HepG2 (cell line): ENCODE results near the gene RBM12. TPM values are rescaled to one million over a fixed set of nuclear protein-coding genes. Genes with fewer than 3 reads are reported as not detected.

Source experiments
- DPF2 ChIP-seq: sonication (generic); formaldehyde crosslinking; IDR thresholded peaks from 2 replicates; pipeline ENCODE4 v1.4.0; 2020; ENCODE audit warnings: mild to moderate bottlenecking, low read depth, missing genetic modification reagents, borderline replicate concordance
- NR1H2 ChIP-seq: sonication (generic); formaldehyde crosslinking; IDR thresholded peaks from 2 replicates; pipeline ENCODE4 v1.8.1; 2022; ENCODE audit warnings: low read depth, missing genetic modification reagents, borderline replicate concordance
- PHF21A ChIP-seq: sonication (generic); formaldehyde crosslinking; IDR thresholded peaks from 2 replicates; pipeline ENCODE4 v1.5.0; 2020; ENCODE audit warnings: mild to moderate bottlenecking, missing genetic modification reagents
- TBL1XR1 ChIP-seq: fragments of 150-350 bp; IDR thresholded peaks from 2 replicates; pipeline ENCODE4 v1.6.1; 2014; ENCODE audit warnings: borderline replicate concordance, low read length; ENCODE audit not compliant: partially characterized antibody
- XRCC5 ChIP-seq: fragments of 200-400 bp; formaldehyde crosslinking; optimal IDR thresholded peaks from 2 replicates; pipeline ENCODE3; 2017; ENCODE audit warnings: mild to moderate bottlenecking, low read length
- ZNF619 ChIP-seq: sonication (generic); formaldehyde crosslinking; IDR thresholded peaks from 2 replicates; pipeline ENCODE4 v1.4.0; 2020; ENCODE audit warnings: mild to moderate bottlenecking, missing genetic modification reagents
- ZNF709 ChIP-seq: sonication (generic); formaldehyde crosslinking; IDR thresholded peaks from 2 replicates; pipeline ENCODE4 v1.5.0; 2020; ENCODE audit warnings: mild to moderate bottlenecking, missing genetic modification reagents
- ZNF775 ChIP-seq: sonication (generic); formaldehyde crosslinking; IDR thresholded peaks from 2 replicates; pipeline ENCODE4 v1.4.0; 2020; ENCODE audit warnings: missing genetic modification reagents, mild to moderate bottlenecking, moderate library complexity, borderline replicate concordance
- ZNF878 ChIP-seq: sonication (generic); formaldehyde crosslinking; IDR thresholded peaks from 2 replicates; pipeline ENCODE4 v1.8.1; 2023; ENCODE audit warnings: mild to moderate bottlenecking, missing genetic modification reagents, moderate library complexity
- polyA plus RNA-seq, 8 experiments: library from polyadenylated mRNA; depleted of rRNA in 3 of 8; stranded (reverse) in 7 of 8; unstranded in 1 of 8; fragments of >200 nt; fragmentation: Illumina TruSeq in 4 of 8; extraction: Trizol in 4 of 8; gene quantifications; 2 replicates each; pipeline versions ENCODE4 v1.2.1 to v1.2.3, GENCODE V29; 2011 to 2016; ENCODE audit warnings: low read depth in 4 of 8, missing spikeins in 1 of 8, mixed read lengths in 1 of 8; ENCODE audit not compliant: insufficient read depth in 1 of 8
- total RNA-seq, 5 experiments: library from RNA; depleted of rRNA; stranded (reverse); fragments of >200 nt; fragmentation: Illumina TruSeq; extraction: Trizol; gene quantifications; 2 replicates each; pipeline ENCODE4 v1.2.3, GENCODE V29; 2016; ENCODE audit warnings: low read depth in 1 of 5
- TF ChIP-seq, protein P1 (sequence below): sonication (generic); formaldehyde crosslinking; IDR thresholded peaks from 2 replicates; pipeline ENCODE4 v1.5.0; 2020; ENCODE audit warnings: missing genetic modification reagents, mild to moderate bottlenecking, borderline replicate concordance
- TF ChIP-seq, protein P2 (sequence below): sonication (generic); formaldehyde crosslinking; IDR thresholded peaks from 2 replicates; pipeline ENCODE4 v1.8.0; 2022; ENCODE audit warnings: mild to moderate bottlenecking, missing genetic modification reagents, moderate library complexity
- TF ChIP-seq, protein P3 (sequence below): IDR thresholded peaks from 2 replicates; pipeline ENCODE4 v1.6.1; 2016; ENCODE audit warnings: missing biosample characterization, missing genetic modification reagents, low read depth
- TF ChIP-seq, protein P4 (sequence below): sonication (generic); formaldehyde crosslinking; IDR thresholded peaks from 2 replicates; pipeline ENCODE4 v1.4.0; 2020; ENCODE audit warnings: mild to moderate bottlenecking, missing genetic modification reagents
- TF ChIP-seq, protein P5 (sequence below): IDR thresholded peaks from 2 replicates; pipeline ENCODE4 v1.6.1; 2016
- TF ChIP-seq, protein P6 (sequence below): sonication (generic); formaldehyde crosslinking; IDR thresholded peaks from 2 replicates; pipeline ENCODE4 v1.4.0; 2020; ENCODE audit warnings: mild to moderate bottlenecking, missing genetic modification reagents
- TF ChIP-seq, protein P7 (sequence below): sonication (generic); formaldehyde crosslinking; conservative IDR thresholded peaks from 2 replicates; pipeline ENCODE4 v1.4.0; 2020; ENCODE audit warnings: missing genetic modification reagents
- TF ChIP-seq, protein P8 (sequence below): sonication (generic); formaldehyde crosslinking; IDR thresholded peaks from 2 replicates; pipeline ENCODE4 v1.4.0; 2020; ENCODE audit warnings: missing genetic modification reagents

RBM12 gene
- total and polyA plus RNA-seq, 2 of the 13 experiments (the other 11 are each of a cell fraction or from before 2014, with no cell fraction given) = 97.9 to 104 TPM

DNA sequence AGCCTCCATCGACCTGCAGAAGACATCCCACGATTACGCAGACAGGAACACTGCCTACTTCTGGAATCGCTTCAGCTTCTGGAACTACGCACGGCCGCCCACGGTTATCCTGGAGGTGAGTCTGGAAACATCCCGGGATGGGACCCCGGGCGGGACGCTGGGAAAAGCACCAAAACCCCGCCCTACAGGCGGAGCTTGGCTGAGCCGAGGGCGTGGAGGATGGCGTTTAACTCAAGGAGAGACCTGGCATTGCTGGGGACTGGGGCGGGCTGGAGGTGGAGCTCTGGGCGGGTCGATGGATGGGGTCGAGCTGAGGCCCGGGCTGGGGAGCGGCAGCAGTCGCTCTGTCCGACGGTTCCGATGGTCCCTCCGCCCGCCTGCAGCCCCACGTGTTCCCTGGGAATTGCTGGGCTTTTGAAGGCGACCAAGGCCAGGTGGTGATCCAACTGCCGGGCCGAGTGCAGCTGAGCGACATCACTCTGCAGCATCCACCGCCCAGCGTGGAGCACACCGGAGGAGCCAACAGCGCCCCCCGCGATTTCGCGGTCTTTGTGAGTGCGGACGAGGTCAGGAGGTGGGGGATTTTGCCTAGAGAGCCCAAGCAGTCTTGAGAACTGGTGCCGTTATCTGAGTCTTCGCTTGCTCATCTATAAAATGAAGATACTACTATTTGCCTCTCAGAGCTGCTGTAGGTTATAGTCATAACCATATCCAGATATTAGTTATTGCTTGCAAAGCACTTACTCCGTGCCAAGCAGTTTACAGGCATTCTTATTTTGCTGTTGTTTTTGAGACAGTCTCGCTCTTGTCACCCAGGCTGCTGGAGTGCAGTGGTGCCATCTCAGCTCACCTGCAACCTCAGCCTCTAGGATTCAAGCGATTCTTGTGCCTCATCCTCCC, 45.3 kb downstream of the RBM12 start (continued):
- TF ChIP-seq, protein P1, sequence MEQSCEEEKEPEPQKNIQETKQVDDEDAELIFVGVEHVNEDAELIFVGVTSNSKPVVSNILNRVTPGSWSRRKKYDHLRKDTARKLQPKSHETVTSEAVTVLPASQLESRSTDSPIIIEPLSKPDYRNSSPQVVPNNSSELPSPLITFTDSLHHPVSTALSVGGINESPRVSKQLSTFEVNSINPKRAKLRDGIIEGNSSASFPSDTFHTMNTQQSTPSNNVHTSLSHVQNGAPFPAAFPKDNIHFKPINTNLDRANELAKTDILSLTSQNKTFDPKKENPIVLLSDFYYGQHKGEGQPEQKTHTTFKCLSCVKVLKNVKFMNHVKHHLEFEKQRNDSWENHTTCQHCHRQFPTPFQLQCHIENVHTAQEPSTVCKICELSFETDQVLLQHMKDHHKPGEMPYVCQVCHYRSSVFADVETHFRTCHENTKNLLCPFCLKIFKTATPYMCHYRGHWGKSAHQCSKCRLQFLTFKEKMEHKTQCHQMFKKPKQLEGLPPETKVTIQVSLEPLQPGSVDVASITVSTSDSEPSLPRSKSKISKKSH (CRISPR knock-in tag) = peak; percentile 97
- TF ChIP-seq, protein P2, sequence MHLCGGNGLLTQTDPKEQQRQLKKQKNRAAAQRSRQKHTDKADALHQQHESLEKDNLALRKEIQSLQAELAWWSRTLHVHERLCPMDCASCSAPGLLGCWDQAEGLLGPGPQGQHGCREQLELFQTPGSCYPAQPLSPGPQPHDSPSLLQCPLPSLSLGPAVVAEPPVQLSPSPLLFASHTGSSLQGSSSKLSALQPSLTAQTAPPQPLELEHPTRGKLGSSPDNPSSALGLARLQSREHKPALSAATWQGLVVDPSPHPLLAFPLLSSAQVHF (CRISPR knock-in tag) = peak; percentile 68; the same call in 1 of the 2 replicates
- peak; percentile 90 for TF ChIP-seq ZNF878 (CRISPR knock-in tag)
- TF ChIP-seq, protein P3, sequence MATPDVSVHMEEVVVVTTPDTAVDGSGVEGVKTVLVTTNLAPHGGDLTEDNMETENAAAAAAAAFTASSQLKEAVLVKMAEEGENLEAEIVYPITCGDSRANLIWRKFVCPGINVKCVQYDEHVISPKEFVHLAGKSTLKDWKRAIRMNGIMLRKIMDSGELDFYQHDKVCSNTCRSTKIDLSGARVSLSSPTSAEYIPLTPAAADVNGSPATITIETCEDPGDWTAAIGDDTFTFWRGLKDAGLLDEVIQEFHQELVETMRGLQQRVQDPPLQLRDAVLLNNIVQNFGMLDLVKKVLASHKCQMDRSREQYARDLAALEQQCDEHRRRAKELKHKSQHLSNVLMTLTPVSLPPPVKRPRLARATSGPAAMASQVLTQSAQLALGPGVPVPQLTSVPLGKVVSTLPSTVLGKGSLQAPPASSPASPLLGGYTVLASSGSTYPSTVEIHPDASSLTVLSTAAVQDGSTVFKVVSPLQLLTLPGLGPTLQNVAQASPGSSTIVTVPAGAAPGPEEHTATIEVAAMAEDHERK (CRISPR knock-in tag) = no peak
- TF ChIP-seq, protein P4, sequence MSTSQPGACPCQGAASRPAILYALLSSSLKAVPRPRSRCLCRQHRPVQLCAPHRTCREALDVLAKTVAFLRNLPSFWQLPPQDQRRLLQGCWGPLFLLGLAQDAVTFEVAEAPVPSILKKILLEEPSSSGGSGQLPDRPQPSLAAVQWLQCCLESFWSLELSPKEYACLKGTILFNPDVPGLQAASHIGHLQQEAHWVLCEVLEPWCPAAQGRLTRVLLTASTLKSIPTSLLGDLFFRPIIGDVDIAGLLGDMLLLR (CRISPR knock-in tag) = peak; percentile 99
- 0 out of 2 replicates have a peak, but pooled peaks have one; percentile 51 for TF ChIP-seq DPF2 (CRISPR knock-in tag)
- TF ChIP-seq, protein P5, sequence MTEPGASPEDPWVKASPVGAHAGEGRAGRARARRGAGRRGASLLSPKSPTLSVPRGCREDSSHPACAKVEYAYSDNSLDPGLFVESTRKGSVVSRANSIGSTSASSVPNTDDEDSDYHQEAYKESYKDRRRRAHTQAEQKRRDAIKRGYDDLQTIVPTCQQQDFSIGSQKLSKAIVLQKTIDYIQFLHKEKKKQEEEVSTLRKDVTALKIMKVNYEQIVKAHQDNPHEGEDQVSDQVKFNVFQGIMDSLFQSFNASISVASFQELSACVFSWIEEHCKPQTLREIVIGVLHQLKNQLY (CRISPR knock-in tag) = no peak; the same call in 1 of the 2 replicates
- TF ChIP-seq ZNF619 (CRISPR knock-in tag) = peak; percentile 41; the same call in 1 of the 2 replicates
- peak; percentile 97 for TF ChIP-seq PHF21A (CRISPR knock-in tag)
- TF ChIP-seq, protein P6, sequence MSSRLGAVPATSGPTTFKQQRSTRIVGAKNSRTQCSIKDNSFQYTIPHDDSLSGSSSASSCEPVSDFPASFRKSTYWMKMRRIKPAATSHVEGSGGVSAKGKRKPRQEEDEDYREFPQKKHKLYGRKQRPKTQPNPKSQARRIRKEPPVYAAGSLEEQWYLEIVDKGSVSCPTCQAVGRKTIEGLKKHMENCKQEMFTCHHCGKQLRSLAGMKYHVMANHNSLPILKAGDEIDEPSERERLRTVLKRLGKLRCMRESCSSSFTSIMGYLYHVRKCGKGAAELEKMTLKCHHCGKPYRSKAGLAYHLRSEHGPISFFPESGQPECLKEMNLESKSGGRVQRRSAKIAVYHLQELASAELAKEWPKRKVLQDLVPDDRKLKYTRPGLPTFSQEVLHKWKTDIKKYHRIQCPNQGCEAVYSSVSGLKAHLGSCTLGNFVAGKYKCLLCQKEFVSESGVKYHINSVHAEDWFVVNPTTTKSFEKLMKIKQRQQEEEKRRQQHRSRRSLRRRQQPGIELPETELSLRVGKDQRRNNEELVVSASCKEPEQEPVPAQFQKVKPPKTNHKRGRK (CRISPR knock-in tag) = no peak; the same call in 1 of the 2 replicates
- TF ChIP-seq, protein P7, sequence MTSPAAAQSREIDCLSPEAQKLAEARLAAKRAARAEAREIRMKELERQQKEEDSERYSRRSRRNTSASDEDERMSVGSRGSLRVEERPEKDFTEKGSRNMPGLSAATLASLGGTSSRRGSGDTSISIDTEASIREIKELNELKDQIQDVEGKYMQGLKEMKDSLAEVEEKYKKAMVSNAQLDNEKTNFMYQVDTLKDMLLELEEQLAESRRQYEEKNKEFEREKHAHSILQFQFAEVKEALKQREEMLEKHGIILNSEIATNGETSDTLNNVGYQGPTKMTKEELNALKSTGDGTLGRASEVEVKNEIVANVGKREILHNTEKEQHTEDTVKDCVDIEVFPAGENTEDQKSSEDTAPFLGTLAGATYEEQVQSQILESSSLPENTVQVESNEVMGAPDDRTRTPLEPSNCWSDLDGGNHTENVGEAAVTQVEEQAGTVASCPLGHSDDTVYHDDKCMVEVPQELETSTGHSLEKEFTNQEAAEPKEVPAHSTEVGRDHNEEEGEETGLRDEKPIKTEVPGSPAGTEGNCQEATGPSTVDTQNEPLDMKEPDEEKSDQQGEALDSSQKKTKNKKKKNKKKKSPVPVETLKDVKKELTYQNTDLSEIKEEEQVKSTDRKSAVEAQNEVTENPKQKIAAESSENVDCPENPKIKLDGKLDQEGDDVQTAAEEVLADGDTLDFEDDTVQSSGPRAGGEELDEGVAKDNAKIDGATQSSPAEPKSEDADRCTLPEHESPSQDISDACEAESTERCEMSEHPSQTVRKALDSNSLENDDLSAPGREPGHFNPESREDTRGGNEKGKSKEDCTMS (CRISPR knock-in tag) = peak; percentile 64
- peak; percentile 99 for TF ChIP-seq ZNF709
- TF ChIP-seq, protein P8, sequence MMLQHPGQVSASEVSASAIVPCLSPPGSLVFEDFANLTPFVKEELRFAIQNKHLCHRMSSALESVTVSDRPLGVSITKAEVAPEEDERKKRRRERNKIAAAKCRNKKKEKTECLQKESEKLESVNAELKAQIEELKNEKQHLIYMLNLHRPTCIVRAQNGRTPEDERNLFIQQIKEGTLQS = peak; percentile 74; the same call in 1 of the 2 replicates
- TF ChIP-seq NR1H2 (CRISPR knock-in tag) = peak; percentile 55; the same call in 1 of the 2 replicates
- TF ChIP-seq TBL1XR1 = no peak
- TF ChIP-seq XRCC5 = peak; percentile 83
- 0 out of 2 replicates have a peak, but pooled peaks have one; percentile 55 for TF ChIP-seq ZNF775
